ENCODE measurements around the gene MAFG.

DNA sequence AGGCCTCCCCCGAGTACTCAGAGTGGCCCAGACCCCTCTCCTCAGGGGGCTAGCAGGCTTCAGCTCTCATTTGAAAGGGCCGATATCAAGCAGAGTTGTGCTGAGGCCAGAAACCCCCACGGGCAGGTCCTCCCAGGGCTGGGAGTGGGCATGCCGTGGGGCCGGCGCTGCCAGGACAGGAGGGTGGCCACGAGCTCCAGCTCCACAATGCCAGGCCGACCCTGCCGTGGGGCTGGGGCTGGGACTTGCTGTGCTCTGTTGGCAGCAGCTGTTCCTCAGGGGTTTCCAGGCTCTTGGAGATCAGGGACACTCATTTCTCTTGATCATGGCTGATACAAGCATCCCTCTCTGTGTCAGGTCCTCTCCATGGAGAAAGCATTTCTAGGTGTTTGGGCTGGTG lies 28.6 kb downstream of the MAFG start:
- TF ChIP-seq, protein P1, sequence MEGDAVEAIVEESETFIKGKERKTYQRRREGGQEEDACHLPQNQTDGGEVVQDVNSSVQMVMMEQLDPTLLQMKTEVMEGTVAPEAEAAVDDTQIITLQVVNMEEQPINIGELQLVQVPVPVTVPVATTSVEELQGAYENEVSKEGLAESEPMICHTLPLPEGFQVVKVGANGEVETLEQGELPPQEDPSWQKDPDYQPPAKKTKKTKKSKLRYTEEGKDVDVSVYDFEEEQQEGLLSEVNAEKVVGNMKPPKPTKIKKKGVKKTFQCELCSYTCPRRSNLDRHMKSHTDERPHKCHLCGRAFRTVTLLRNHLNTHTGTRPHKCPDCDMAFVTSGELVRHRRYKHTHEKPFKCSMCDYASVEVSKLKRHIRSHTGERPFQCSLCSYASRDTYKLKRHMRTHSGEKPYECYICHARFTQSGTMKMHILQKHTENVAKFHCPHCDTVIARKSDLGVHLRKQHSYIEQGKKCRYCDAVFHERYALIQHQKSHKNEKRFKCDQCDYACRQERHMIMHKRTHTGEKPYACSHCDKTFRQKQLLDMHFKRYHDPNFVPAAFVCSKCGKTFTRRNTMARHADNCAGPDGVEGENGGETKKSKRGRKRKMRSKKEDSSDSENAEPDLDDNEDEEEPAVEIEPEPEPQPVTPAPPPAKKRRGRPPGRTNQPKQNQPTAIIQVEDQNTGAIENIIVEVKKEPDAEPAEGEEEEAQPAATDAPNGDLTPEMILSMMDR (IDR thresholded peaks at IDR 0.05 in 2 of 3, conservative IDR thresholded peaks at IDR 0.05 in 1 of 3; ENCODE audit: insufficient read depth in 2 of 3, low read depth in 1 of 3, low read length in 3 of 3): no peak
- no peak for TF ChIP-seq EZH2 (IDR thresholded peaks at IDR 0.05; ENCODE audit: borderline replicate concordance, low read depth, low read length)
